KMS-11 (cell line): Measurements from ENCODE around the gene CYBRD1.
"Not testable (repeated sequence)": the region's sequence is repeated elsewhere in the genome, so short reads cannot be mapped to it uniquely, and the experiment has no call there.

Experiments
- H2AFZ ChIP-seq: fragments of 200-600 bp; sonication (generic); 2 replicates; pipeline ENCODE4 v1.6.1; 2016; ENCODE audit warnings: antibody characterized with exemption, mixed run types, low read depth
- H3K27ac ChIP-seq: fragments of 200-600 bp; sonication (generic); 2 replicates; pipeline ENCODE4 v1.6.1; 2016; ENCODE audit warnings: mild to moderate bottlenecking, mixed run types
- H3K27me3 ChIP-seq: fragments of 200-600 bp; sonication (generic); 2 replicates; pipeline ENCODE4 v1.6.1; 2017; ENCODE audit warnings: mild to moderate bottlenecking, low read depth, mixed run types, moderate library complexity; ENCODE audit not compliant: insufficient read depth
- H3K36me3 ChIP-seq: fragments of 200-600 bp; sonication (generic); 2 replicates; pipeline ENCODE4 v1.6.1; 2017; ENCODE audit warnings: mild to moderate bottlenecking, mixed run types; ENCODE audit not compliant: insufficient read depth
- H3K4me1 ChIP-seq: fragments of 200-600 bp; sonication (generic); 2 replicates; pipeline ENCODE4 v1.6.1; 2016; ENCODE audit warnings: mild to moderate bottlenecking, low read depth, mixed run types; ENCODE audit not compliant: poor library complexity, severe bottlenecking
- H3K4me2 ChIP-seq: fragments of 200-600 bp; sonication (generic); 2 replicates; pipeline ENCODE4 v1.7.0; 2016; ENCODE audit warnings: mild to moderate bottlenecking, mixed run types
- H3K4me3 ChIP-seq: fragments of 200-600 bp; sonication (generic); IDR thresholded peaks from 2 replicates; pipeline ENCODE4 v1.6.1; 2017; ENCODE audit warnings: low read depth, low read length, mixed read lengths; ENCODE audit not compliant: insufficient read depth
- H3K79me2 ChIP-seq: fragments of 200-600 bp; sonication (generic); 2 replicates; pipeline ENCODE4 v1.6.1; 2016; ENCODE audit warnings: low read depth, mixed run types; ENCODE audit not compliant: insufficient read depth
- H3K9ac ChIP-seq: fragments of 200-600 bp; sonication (generic); 2 replicates; pipeline ENCODE4 v1.6.1; 2016; ENCODE audit warnings: mild to moderate bottlenecking, mixed run types
- H4K20me1 ChIP-seq: fragments of 200-600 bp; sonication (generic); 2 replicates; pipeline ENCODE4 v1.6.1; 2016; ENCODE audit warnings: mild to moderate bottlenecking, mixed run types; ENCODE audit not compliant: insufficient read depth
- CTCF ChIP-seq: fragments of 200-600 bp; sonication (generic); conservative IDR thresholded peaks from 2 replicates; pipeline ENCODE4 v1.6.1; 2017; ENCODE audit warnings: low read depth, mild to moderate bottlenecking, antibody characterized with exemption, low read length, moderate library complexity, mixed read lengths

The CYBRD1 gene

DNA sequence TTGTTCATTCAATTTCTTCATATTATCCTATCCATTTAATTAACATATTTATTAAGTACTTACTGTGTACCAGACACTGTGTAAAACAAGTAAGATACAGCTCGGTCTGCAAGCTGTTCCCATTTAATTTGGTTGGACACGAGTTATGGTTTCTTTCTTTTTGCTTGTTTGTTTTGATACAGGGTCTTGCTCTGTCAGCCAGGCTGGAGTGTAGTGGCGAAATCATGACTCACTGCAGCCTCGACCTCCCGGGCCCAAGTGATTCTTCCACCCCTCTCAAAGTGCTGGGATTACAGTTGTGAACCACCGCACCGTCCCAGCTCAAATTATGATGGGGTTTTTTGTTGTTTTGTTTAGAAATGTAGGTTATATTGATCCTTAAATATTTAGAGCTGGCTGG lies 9.0 kb downstream of the CYBRD1 start:
- Histone ChIP-seq H2AFZ (no peak overlapping the region), H3K4me2 (no peak overlapping the region), H3K4me3 (no peak overlapping the region)

GRCh38 chr2:171531836-171532450 lies 9.7 kb downstream of the CYBRD1 start:
- no peak for TF ChIP-seq CTCF
- no peak overlapping the region for H3K4me2 ChIP-seq
- no peak overlapping the region for H3K9ac ChIP-seq
- no peak overlapping the region for H2AFZ ChIP-seq
- no peaks in the 10 kb centered on the region for H3K27me3 ChIP-seq
- H3K4me1 ChIP-seq = no peaks in the 10 kb centered on the region
- no peak overlapping the region for H3K27ac ChIP-seq
- no peaks in the 10 kb centered on the region for H4K20me1 ChIP-seq
- H3K79me2 ChIP-seq = no peaks in the 10 kb centered on the region
- H3K36me3 ChIP-seq = no peaks in the 10 kb centered on the region
- H3K4me3 ChIP-seq = no peak overlapping the region

More for the DNA sequence above, 9.0 kb downstream of the CYBRD1 start:
- no peak overlapping the region for H3K9ac ChIP-seq
- H3K36me3 ChIP-seq = no peaks in the 10 kb centered on the region
- H3K79me2 ChIP-seq = no peaks in the 10 kb centered on the region
- no peak for TF ChIP-seq CTCF
- no peaks in the 10 kb centered on the region for H3K4me1 ChIP-seq
- H4K20me1 ChIP-seq = no peaks in the 10 kb centered on the region
- H3K27me3 ChIP-seq = no peaks in the 10 kb centered on the region
- no peak overlapping the region for H3K27ac ChIP-seq

- no peaks in the 10 kb centered on the region for H3K4me1 ChIP-seq
- no peaks in the 10 kb centered on the region for H3K27me3 ChIP-seq
- no peaks in the 10 kb centered on the region for H3K36me3 ChIP-seq
- no peaks in the 10 kb centered on the region for H3K79me2 ChIP-seq
- H3K27ac ChIP-seq = no peak overlapping the region
- H3K4me3 ChIP-seq = no peak overlapping the region
- no peaks in the 10 kb centered on the region for H4K20me1 ChIP-seq
- TF ChIP-seq CTCF = no peak
- no peak overlapping the region for H3K4me2 ChIP-seq
- no peak overlapping the region for H2AFZ ChIP-seq
- no peak overlapping the region for H3K9ac ChIP-seq
These were observed 11.1 kb downstream of the CYBRD1 start for GRCh38 chr2:171533331-171533730.

DNA sequence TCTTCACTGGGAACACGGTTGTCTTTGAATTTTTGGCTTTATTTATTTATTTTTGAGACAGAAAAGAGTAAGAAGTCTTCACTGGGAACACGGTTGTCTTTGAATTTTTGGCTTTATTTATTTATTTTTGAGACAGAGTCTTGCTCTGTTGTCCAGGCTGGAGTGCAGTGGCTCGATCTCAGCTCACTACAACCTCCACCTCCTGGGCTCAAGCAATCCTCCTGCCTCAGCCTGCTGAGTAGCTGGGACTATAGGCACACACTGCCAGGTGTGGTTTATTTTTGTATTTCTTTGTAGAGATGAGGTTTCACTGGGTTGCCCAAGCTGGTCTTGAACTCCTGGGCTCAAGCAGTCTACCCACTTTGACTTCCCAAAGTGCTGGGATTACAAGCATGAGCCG lies 13.3 kb downstream of the CYBRD1 start:
- H3K4me2 ChIP-seq, H3K79me2 ChIP-seq, H3K36me3 ChIP-seq, H3K27me3 ChIP-seq, H2AFZ ChIP-seq, H4K20me1 ChIP-seq, H3K27ac ChIP-seq, H3K4me3 ChIP-seq, H3K4me1 ChIP-seq, H3K9ac ChIP-seq: not testable (repeated sequence)

GRCh38 chr2:171540437-171540836 lies 18.2 kb downstream of the CYBRD1 start:
- H3K79me2 ChIP-seq = no peaks in the 10 kb centered on the region
- H3K4me2 ChIP-seq = no peak overlapping the region
- no peak overlapping the region for H3K9ac ChIP-seq
- H3K27me3 ChIP-seq = no peaks in the 10 kb centered on the region
- no peak overlapping the region for H3K27ac ChIP-seq
- H2AFZ ChIP-seq = no peak overlapping the region
- H3K4me3 ChIP-seq = no peak overlapping the region
- no peaks in the 10 kb centered on the region for H3K36me3 ChIP-seq
- no peaks in the 10 kb centered on the region for H4K20me1 ChIP-seq
- TF ChIP-seq CTCF = no peak
- H3K4me1 ChIP-seq = no peaks in the 10 kb centered on the region
